Measurements from ENCODE around the gene TNFSF13. TPM values are rescaled to one million over a fixed set of nuclear protein-coding genes. Genes with fewer than 3 reads are reported as not detected.
A peak's percentile ranks its signal among the peaks of the same experiment; 100 is the strongest.

The TNFSF13 gene
- polyA plus RNA-seq, 2 of the 4 experiments (the other 2 are of a cell fraction), result 0.61 to 1.0 TPM

- ATAC-seq, result no peak
- peak overlapping the region; percentile 90 for H3K4me2 ChIP-seq
- 88% methylated on average over 14 of the region's 14 CpGs for WGBS (ENCODE audit: missing lambda C conversion rate)
- H3K4me1 ChIP-seq, result peaks cover 70% of the 10 kb centered on the region
- no peak overlapping the region for H3K27ac ChIP-seq
- TF ChIP-seq TP53 (CRISPR knock-in tag; IDR thresholded peaks at IDR 0.05), result peak; percentile 51
- TF ChIP-seq KDM1A (IDR thresholded peaks at IDR 0.05; ENCODE audit: low read depth), result no peak
- TF ChIP-seq FOSB (CRISPR knock-in tag; IDR thresholded peaks at IDR 0.05), result 0 out of 2 replicates have a peak, but pooled peaks have one; percentile 40
- TF ChIP-seq CEBPB (IDR thresholded peaks at IDR 0.05), result no peak
- TF ChIP-seq REST (IDR thresholded peaks at IDR 0.05), result peak; percentile 25; the same call in 1 of the 2 replicates
- TF ChIP-seq NR3C1 (IDR thresholded peaks at IDR 0.05), result no peak
- TF ChIP-seq USF2 (IDR thresholded peaks at IDR 0.05), result no peak
- peak; percentile 12 for TF ChIP-seq HOXA7 (CRISPR knock-in tag; IDR thresholded peaks at IDR 0.05)
- no peak for TF ChIP-seq CBX2 (IDR thresholded peaks at IDR 0.05; ENCODE audit: borderline replicate concordance, low read depth)
- peak; percentile 93 for TF ChIP-seq TFCP2L1 (CRISPR knock-in tag; IDR thresholded peaks at IDR 0.05)
- TF ChIP-seq JUN (IDR thresholded peaks at IDR 0.05), result peak in 1 of 2 experiments; percentile 41; a peak in 2 of 5 replicates
- TF ChIP-seq CHD2 (IDR thresholded peaks at IDR 0.05; ENCODE audit: low read length, partially characterized antibody), result no peak
- peak; percentile 77 for TF ChIP-seq POLR2AphosphoS2 (conservative IDR thresholded peaks at IDR 0.05; ENCODE audit: low read length)
- TF ChIP-seq EP300 (IDR thresholded peaks at IDR 0.05), result no peak
- TF ChIP-seq RCOR1 (IDR thresholded peaks at IDR 0.05; ENCODE audit: low read depth, low read length), result no peak
- no peaks in the 10 kb centered on the region for H3K9me3 ChIP-seq
- CTCF ChIA-PET, result interaction anchor here (0.6 to 6.3 kb wide), 11 partner anchors 9 to 518 kb away, joined by 3 to 38 read pairs (median 5); partner anchors contain the start of genes SENP3, SOX15 and TP53
- no peak for FAIRE-seq
- POLR2A ChIA-PET, result interaction anchor here (1.4 kb wide), 1 partner anchor 111 kb away, joined by 4 read pairs; no protein-coding TSS in a partner anchor
- no peak overlapping the region for H3K4me3 ChIP-seq
- no peak for DNase-seq (ENCODE audit: low read depth in 1 of 2, low spot score in 1 of 2)
Measured at GRCh38 chr17:7576432-7576937, 17.9 kb downstream of the TNFSF13 start.

- no peaks in the 10 kb centered on the region for H3K9me3 ChIP-seq
- CTCF ChIA-PET, result interaction anchor here (0.7 to 6.3 kb wide), 5 partner anchors 9 to 141 kb away, joined by 3 to 38 read pairs (median 6); partner anchors contain the start of genes SENP3, SOX15 and TP53
- POLR2A ChIA-PET, result interaction anchor here (1.4 kb wide), 1 partner anchor 110 kb away, joined by 4 read pairs; no protein-coding TSS in a partner anchor
- 89% methylated on average over 17 of the region's 17 CpGs for WGBS (ENCODE audit: missing lambda C conversion rate)
- no peak overlapping the region for H3K27ac ChIP-seq
- H3K4me2 ChIP-seq, result peak overlapping the region; percentile 11; the same call in 1 of the 3 replicates
- no peak overlapping the region for H3K4me3 ChIP-seq
- DNase-seq (ENCODE audit: low read depth in 1 of 2, low spot score in 1 of 2) (no peak), ATAC-seq (no peak), FAIRE-seq (no peak)
- H3K4me1 ChIP-seq, result peaks cover 72% of the 10 kb centered on the region
- TF ChIP-seq FOXS1 (CRISPR knock-in tag; IDR thresholded peaks at IDR 0.05) (no peak), SREBF2 (IDR thresholded peaks at IDR 0.05) (no peak), TP53 (CRISPR knock-in tag; IDR thresholded peaks at IDR 0.05) (no peak), CEBPB (IDR thresholded peaks at IDR 0.05) (no peak), JUN (IDR thresholded peaks at IDR 0.05) (peak; percentile 30 to 53; a peak in 1 of 5 replicates), HES2 (IDR thresholded peaks at IDR 0.05) (no peak), REST (IDR thresholded peaks at IDR 0.05) (no peak), PHF8 (IDR thresholded peaks at IDR 0.05; ENCODE audit: borderline replicate concordance, low read depth) (no peak), POLR2AphosphoS2 (conservative IDR thresholded peaks at IDR 0.05; ENCODE audit: low read length) (no peak; the same call in none of the 2 replicates), EHF (CRISPR knock-in tag; IDR thresholded peaks at IDR 0.05) (no peak), HOXA7 (CRISPR knock-in tag; IDR thresholded peaks at IDR 0.05) (no peak), HOXB13 (CRISPR knock-in tag; IDR thresholded peaks at IDR 0.05; ENCODE audit: low read depth) (no peak), MYC (IDR thresholded peaks at IDR 0.05; ENCODE audit: borderline replicate concordance, low read length) (no peak), EP300 (IDR thresholded peaks at IDR 0.05) (no peak), USF2 (IDR thresholded peaks at IDR 0.05) (0 out of 2 replicates have a peak, but pooled peaks have one; percentile 2), RFX5 (IDR thresholded peaks at IDR 0.05) (no peak), GATA3 (IDR thresholded peaks at IDR 0.05; ENCODE audit: borderline replicate concordance) (no peak)
Measured at GRCh38 chr17:7577327-7578199, 19.0 kb downstream of the TNFSF13 start.
